A673 (cell line): ENCODE results near the gene INPP4A. TPM values are rescaled to one million over a fixed set of nuclear protein-coding genes. Genes with fewer than 3 reads are reported as not detected.

Source experiments
- BruUV-seq: library from RNA; stranded (reverse); fragments of 400-500 nt; replicated peaks from 2 replicates; lab custom pipeline; 2021; lab: Mats Ljungman, UMichigan
- CTCF ChIA-PET: fragments of 300-600 bp; sonication (Branson Sonifier 250); formaldehyde crosslinking; loops from one replicate; lab custom pipeline; 2022; ENCODE audit warnings: antibody characterized with exemption; lab: Charles Lee
- POLR2A ChIA-PET: fragments of 300-600 bp; sonication (Branson Sonifier 250); formaldehyde crosslinking; loops from one replicate; lab custom pipeline; 2022; ENCODE audit warnings: antibody characterized with exemption; ENCODE audit not compliant: low non-redundant PET; lab: Charles Lee
- DNase-seq: peaks from one replicate; pipeline ENCODE4 v3.0.0-alpha.2; 2015; ENCODE audit warnings: low spot score
- H3K27ac ChIP-seq: fragments of 200-600 bp; sonication (generic); 2 replicates; pipeline ENCODE4 v1.5.1; 2016; ENCODE audit warnings: mixed run types, low read depth, mild to moderate bottlenecking, mixed read lengths, antibody characterized with exemption, low read length; ENCODE audit not compliant: poor library complexity, severe bottlenecking
- H3K27me3 ChIP-seq: fragments of 200-600 bp; sonication (generic); replicated peaks from 2 replicates; pipeline ENCODE4 v1.6.1; 2017; ENCODE audit warnings: mixed run types, low read depth, mild to moderate bottlenecking, mixed read lengths, antibody characterized with exemption, low read length; ENCODE audit not compliant: insufficient read depth, poor library complexity
- H3K36me3 ChIP-seq: fragments of 200-600 bp; sonication (generic); 2 replicates; pipeline ENCODE4 v1.6.1; 2016; ENCODE audit warnings: mixed run types, mild to moderate bottlenecking, mixed read lengths, antibody characterized with exemption, low read length; ENCODE audit not compliant: insufficient read depth, poor library complexity, severe bottlenecking
- H3K4me1 ChIP-seq: fragments of 200-600 bp; sonication (generic); 2 replicates; pipeline ENCODE4 v1.6.1; 2017; ENCODE audit warnings: mixed run types, mild to moderate bottlenecking, mixed read lengths, antibody characterized with exemption, low read length; ENCODE audit not compliant: insufficient read depth, poor library complexity, severe bottlenecking
- H3K4me3 ChIP-seq: fragments of 200-600 bp; sonication (generic); 2 replicates; pipeline ENCODE4 v1.5.1; 2016; ENCODE audit warnings: low read depth, mixed run types, mild to moderate bottlenecking, mixed read lengths, low read length; ENCODE audit not compliant: poor library complexity, severe bottlenecking
- H3K9me3 ChIP-seq: fragments of 200-600 bp; sonication (generic); 2 replicates; pipeline ENCODE4 v1.6.1; 2016; ENCODE audit warnings: mixed run types, low read depth, mild to moderate bottlenecking, mixed read lengths, antibody characterized with exemption, low read length; ENCODE audit not compliant: poor library complexity, severe bottlenecking
- CTCF ChIP-seq: fragments of 300-800, 200-600 bp; sonication (generic); conservative IDR thresholded peaks from 2 replicates; pipeline ENCODE4 v1.5.1; 2017; ENCODE audit warnings: low read depth, mild to moderate bottlenecking, antibody characterized with exemption, low read length, moderate library complexity, mixed read lengths
- EZH2 ChIP-seq: fragments of 200-600 bp; sonication (generic); IDR thresholded peaks from 2 replicates; pipeline ENCODE4 v1.6.1; 2017; ENCODE audit warnings: borderline replicate concordance, low read depth, mild to moderate bottlenecking, mixed read lengths, antibody characterized with exemption, low read length; ENCODE audit not compliant: poor library complexity, severe bottlenecking
- intact Hi-C: fragments of 100-400 bp; cut with micrococcal nuclease; formaldehyde crosslinking; loops from one replicate; pipeline ENCODE4 v1.10.0; 2022; ENCODE audit not compliant: unreplicated experiment
- total RNA-seq: library from RNA; stranded (reverse); gene quantifications from 2 replicates; pipeline ENCODE4 v1.2.3, GENCODE V29; 2021

Gene INPP4A
- total RNA-seq, 1 experiment from 2014 or later: 33.5 TPM

DNA sequence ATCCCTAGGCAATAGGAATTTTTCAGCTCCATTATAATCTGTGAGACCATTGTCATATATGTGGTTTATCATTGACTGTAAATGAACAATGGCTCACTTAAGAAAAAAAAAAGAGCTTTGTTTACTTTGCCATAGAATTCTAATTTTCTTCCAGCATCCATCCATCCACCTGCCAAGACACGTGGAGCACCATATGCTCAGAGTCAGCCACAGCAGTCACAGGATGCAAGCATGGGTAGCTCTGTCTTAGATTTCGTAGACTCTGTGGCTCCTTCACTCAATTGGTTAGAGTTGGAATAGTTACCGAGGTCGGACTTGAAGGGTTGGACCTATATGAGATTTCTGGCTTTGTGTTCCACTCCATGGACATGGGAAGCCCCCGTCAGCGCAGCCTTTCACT lies 88.1 kb downstream of the INPP4A start:
- H3K27ac ChIP-seq: no peak overlapping the region
- ChIA-PET POLR2A (no interaction called here), CTCF (interaction anchor here (1.0 kb wide), 1 partner anchor 148 kb away, joined by 3 read pairs; no protein-coding TSS in a partner anchor)
- no peak overlapping the region for H3K4me3 ChIP-seq
- BruUV-seq: no TSS peak
- no peak for TF ChIP-seq CTCF
- TF ChIP-seq EZH2: no peak
- no peak for DNase-seq
- intact Hi-C loops: no loop called here
- no peaks in the 10 kb centered on the region for H3K36me3 ChIP-seq
- peaks cover 3% of the 10 kb centered on the region for H3K9me3 ChIP-seq
- H3K27me3 ChIP-seq: no peaks in the 10 kb centered on the region
- peaks cover 11% of the 10 kb centered on the region for H3K4me1 ChIP-seq

DNA sequence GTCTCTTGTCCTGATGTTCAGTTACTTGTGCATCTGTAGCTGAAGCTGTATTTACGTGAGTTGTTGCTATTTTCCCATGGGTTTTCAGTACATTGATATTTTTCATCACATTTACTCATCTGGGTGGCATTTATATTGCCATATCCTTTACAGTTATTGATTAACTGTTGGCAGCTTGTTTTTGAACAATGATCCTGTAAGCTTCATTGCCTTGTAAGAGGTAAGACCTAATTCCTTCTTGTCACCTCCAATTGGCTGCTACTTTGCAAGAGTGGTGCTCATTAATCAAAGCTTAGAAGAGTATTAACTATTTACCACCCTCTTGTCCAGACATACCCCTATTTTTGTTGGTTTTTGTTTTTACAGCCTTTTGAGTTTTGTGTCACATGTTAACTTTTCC lies 88.9 kb downstream of the INPP4A start:
- Histone ChIP-seq H3K4me1 (peaks cover 11% of the 10 kb centered on the region), H3K27ac (no peak overlapping the region), H3K4me3 (no peak overlapping the region), H3K9me3 (no peaks in the 10 kb centered on the region), H3K27me3 (no peaks in the 10 kb centered on the region), H3K36me3 (no peaks in the 10 kb centered on the region)
- CTCF ChIA-PET: no interaction called here
- BruUV-seq: no TSS peak
- TF ChIP-seq CTCF (no peak), EZH2 (no peak)
- no peak for DNase-seq
- intact Hi-C loops: no loop called here
- POLR2A ChIA-PET: no interaction called here

DNA sequence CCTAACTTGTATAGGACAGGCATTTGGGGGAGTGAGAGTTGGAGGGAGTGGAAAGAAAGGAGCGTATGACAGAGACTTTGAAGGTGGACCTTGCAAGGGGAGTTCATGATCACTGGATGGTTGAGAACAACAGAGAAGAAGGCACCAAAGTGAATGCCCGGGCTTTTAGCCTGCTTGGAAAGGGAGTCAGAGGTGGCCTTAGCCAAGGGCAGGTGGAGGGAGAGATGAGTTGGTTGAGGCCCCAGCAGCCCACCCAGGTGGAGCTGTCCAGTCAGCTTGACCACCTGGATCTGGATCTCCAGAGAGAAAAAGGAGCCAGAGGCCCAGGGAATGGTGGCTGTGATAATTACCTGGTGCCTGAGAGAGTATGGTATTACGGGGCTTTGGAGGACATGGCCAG lies 90.1 kb downstream of the INPP4A start:
- no TSS peak for BruUV-seq
- intact Hi-C loops: no loop called here
- ChIA-PET POLR2A (no interaction called here), CTCF (no interaction called here)
- Histone ChIP-seq H3K4me3 (no peak overlapping the region), H3K36me3 (no peaks in the 10 kb centered on the region), H3K4me1 (peaks cover 9% of the 10 kb centered on the region), H3K27ac (no peak overlapping the region), H3K9me3 (no peaks in the 10 kb centered on the region), H3K27me3 (no peaks in the 10 kb centered on the region)
- no peak for TF ChIP-seq CTCF
- no peak for TF ChIP-seq EZH2
- no peak for DNase-seq
